Measurements from ENCODE around the gene LIMK1.
"Not testable (repeated sequence)": the region's sequence is repeated elsewhere in the genome, so short reads cannot be mapped to it uniquely, and the experiment has no call there.

The LIMK1 gene

DNA sequence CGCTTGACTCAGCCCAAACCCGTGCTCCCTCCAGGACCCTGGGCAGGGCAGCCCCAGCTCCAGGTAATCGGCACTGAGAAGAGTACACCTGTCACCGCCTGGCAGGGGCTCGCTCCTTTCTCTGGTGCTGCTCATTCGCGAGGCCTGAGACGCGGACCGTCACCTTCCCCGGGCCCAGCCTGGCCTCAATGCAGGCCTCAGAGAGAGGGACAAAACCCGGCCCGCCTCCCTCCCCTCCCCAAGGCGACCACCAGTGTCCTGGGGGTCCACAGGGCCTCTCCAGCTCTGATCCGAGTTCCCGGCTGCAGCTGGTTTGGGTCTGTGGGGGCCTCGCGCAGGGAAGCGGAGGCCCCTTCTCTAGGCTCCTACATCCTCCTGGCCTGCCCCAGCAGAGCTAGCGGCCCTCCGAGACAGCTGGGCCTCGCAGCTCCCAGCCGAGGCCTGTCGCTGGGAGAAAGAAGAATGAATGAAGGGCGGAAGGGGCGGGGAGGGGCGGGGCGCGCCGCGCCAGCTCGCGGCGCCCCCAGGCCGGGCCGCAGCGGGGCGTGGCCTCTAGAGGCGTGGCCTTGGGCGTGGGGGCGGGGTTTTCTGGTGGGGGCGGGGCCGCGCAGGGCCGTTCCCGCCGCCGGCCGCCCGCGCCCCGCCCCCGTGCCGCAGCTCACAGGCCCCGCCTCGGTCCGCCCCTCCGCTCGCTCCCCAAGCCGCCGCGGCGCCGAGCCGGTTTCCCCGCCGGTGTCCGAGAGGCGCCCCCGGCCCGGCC lies at the start of gene LIMK1:
Gene LIMK1 (plus strand): TSS at position 688 of the 760 bp plus-strand sequence. CDS start 187 bp downstream, outside the sequence.
- Histone ChIP-seq H3K4me3 (ENCODE audit: low read depth, low read length) (peak within 1 kb of the TSS; percentile 66), H3K9ac (ENCODE audit: low read depth, low read length) (peak within 1 kb of the TSS; percentile 73), H3K27me3 (ENCODE audit: control insufficient read depth, insufficient read depth, low read length) (no peaks in the 10 kb centered on the region), H3K4me1 (ENCODE audit: control insufficient read depth, insufficient read depth, low read length) (peaks cover 7% of the 10 kb centered on the region), H3K36me3 (ENCODE audit: control insufficient read depth, insufficient read depth, low read length) (peaks cover 9% of the 10 kb centered on the region), H3K9me3 (ENCODE audit: control insufficient read depth, insufficient read depth, low read length) (no peaks in the 10 kb centered on the region)

DNA sequence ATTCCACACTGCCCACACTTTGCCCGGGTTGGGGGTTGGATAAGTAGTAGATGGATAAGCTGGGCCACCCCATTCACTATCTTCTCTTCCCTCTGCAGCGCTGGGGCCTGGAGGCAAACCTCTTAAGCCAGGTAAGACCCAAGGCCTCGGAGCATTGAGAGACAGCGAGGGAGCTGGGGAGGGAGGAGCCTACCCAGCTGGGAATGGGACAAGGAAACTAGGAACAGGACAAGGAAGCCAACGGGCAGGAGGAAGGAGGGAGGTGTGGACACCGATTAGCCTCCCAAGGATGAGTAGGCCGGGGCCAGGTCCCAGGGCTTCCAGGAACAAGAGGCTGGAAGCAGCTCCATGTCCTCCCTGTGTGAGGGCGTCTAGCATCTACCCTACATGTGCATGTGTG lies 46.0 kb upstream of the LIMK1 start:
- H3K9me3 ChIP-seq (ENCODE audit: control insufficient read depth, insufficient read depth, low read length): no peaks in the 10 kb centered on the region
- H3K4me1 ChIP-seq (ENCODE audit: control insufficient read depth, insufficient read depth, low read length): no peaks in the 10 kb centered on the region
- H3K9ac ChIP-seq (ENCODE audit: low read depth, low read length): no peak overlapping the region
- no peaks in the 10 kb centered on the region for H3K36me3 ChIP-seq (ENCODE audit: control insufficient read depth, insufficient read depth, low read length)
- no peaks in the 10 kb centered on the region for H3K27me3 ChIP-seq (ENCODE audit: control insufficient read depth, insufficient read depth, low read length)
- no peak overlapping the region for H3K4me3 ChIP-seq (ENCODE audit: low read depth, low read length)

DNA sequence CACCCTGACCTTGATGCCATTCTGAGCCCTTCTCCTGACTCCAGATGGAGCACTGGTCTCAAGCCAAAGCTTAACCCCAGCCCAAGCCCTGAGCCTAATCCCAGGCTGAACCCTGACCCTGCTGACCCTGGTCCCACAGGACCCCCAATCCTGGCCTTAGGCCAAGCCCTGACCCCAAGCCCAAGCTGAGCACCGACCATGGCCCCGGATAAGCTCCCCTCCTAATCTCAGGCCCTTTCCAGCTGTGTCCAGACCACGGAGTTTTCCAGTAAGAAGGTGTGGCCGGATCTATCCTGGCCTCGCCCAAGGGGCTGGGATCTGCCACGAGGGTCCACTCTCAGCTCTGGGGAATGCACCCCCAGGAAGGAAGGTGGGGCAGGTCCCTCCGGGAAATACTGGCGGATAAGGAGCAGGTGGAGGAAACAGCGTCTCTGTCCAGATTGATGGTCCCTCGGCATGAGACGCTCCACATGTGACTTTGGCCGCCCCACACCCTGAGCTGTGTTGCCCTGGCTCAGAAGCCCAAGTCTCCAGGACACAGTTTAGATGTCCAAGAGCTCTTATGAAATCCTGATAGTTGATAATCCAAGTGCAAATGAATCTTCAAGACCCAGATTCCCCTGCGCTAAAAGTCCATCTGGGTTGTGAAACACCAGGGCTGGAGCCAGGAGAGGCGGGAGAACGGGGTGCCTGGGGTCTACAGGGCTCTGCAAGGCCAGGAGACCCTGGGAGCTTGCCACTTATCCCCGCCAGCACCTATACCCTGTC lies 45.2 kb upstream of the LIMK1 start:
- Histone ChIP-seq H3K4me1 (ENCODE audit: control insufficient read depth, insufficient read depth, low read length) (no peaks in the 10 kb centered on the region), H3K36me3 (ENCODE audit: control insufficient read depth, insufficient read depth, low read length) (no peaks in the 10 kb centered on the region), H3K27me3 (ENCODE audit: control insufficient read depth, insufficient read depth, low read length) (no peaks in the 10 kb centered on the region), H3K9me3 (ENCODE audit: control insufficient read depth, insufficient read depth, low read length) (no peaks in the 10 kb centered on the region), H3K9ac (ENCODE audit: low read depth, low read length) (no peak overlapping the region), H3K4me3 (ENCODE audit: low read depth, low read length) (no peak overlapping the region)

DNA sequence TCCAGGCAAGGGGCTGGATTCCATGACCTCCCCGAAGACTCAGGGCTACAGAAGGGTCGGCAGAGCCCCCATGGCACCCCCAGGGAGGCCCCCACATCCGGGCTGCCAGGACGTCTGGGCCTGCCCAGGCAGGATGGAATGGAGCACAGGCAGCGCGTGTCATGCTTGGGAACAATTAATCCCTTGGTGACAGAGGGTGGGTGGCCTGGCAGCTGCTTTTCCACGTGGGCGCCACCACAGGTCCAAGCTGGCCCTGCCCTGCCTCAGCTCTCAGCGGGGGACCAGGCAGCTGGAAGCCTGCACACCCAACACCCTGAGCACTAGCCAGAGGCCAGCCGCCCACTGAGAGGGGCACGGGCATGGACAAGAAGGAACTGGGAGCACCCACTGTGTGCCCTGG lies 44.3 kb upstream of the LIMK1 start:
- Histone ChIP-seq H3K4me1 (ENCODE audit: control insufficient read depth, insufficient read depth, low read length) (no peaks in the 10 kb centered on the region), H3K36me3 (ENCODE audit: control insufficient read depth, insufficient read depth, low read length) (no peaks in the 10 kb centered on the region), H3K9me3 (ENCODE audit: control insufficient read depth, insufficient read depth, low read length) (no peaks in the 10 kb centered on the region), H3K4me3 (ENCODE audit: low read depth, low read length) (no peak overlapping the region), H3K9ac (ENCODE audit: low read depth, low read length) (no peak overlapping the region), H3K27me3 (ENCODE audit: control insufficient read depth, insufficient read depth, low read length) (no peaks in the 10 kb centered on the region)

DNA sequence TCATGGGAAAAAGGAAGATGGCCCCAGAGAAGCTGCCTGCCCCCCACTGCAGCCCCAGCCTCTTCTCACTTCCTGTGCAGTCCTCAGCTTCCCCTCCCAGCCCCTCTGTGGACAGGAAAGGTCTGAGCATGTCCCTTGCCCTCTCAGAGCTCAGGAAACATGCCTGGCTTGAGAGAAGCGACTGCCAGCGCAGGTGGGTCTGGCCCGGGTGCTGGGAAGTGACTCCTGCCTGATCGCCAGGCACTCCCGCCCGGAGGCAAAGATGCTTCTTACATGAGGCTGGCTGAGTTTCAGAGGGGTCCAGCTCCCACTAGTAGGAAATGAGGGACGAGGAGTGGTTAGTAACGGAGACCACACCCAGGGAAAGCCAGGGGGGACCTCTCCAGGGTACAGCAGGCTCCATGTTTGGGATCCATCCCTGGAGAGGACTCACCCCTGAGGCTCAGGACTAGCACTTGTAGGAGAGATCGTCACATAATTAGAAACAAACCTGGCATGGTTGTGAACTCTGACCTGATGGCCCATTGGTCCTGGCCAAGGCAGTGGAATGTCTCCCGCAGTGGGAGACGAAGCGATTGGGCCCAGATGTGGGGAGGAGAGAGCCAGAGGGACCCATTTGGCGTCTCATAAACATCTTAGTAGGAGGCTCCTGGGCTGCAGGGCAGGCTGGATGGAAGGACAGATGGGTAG lies 43.4 kb upstream of the LIMK1 start:
- no peaks in the 10 kb centered on the region for H3K9me3 ChIP-seq (ENCODE audit: control insufficient read depth, insufficient read depth, low read length)
- H3K27me3 ChIP-seq (ENCODE audit: control insufficient read depth, insufficient read depth, low read length): no peaks in the 10 kb centered on the region
- H3K36me3 ChIP-seq (ENCODE audit: control insufficient read depth, insufficient read depth, low read length): no peaks in the 10 kb centered on the region
- no peaks in the 10 kb centered on the region for H3K4me1 ChIP-seq (ENCODE audit: control insufficient read depth, insufficient read depth, low read length)
- no peak overlapping the region for H3K4me3 ChIP-seq (ENCODE audit: low read depth, low read length)
- H3K9ac ChIP-seq (ENCODE audit: low read depth, low read length): no peak overlapping the region

DNA sequence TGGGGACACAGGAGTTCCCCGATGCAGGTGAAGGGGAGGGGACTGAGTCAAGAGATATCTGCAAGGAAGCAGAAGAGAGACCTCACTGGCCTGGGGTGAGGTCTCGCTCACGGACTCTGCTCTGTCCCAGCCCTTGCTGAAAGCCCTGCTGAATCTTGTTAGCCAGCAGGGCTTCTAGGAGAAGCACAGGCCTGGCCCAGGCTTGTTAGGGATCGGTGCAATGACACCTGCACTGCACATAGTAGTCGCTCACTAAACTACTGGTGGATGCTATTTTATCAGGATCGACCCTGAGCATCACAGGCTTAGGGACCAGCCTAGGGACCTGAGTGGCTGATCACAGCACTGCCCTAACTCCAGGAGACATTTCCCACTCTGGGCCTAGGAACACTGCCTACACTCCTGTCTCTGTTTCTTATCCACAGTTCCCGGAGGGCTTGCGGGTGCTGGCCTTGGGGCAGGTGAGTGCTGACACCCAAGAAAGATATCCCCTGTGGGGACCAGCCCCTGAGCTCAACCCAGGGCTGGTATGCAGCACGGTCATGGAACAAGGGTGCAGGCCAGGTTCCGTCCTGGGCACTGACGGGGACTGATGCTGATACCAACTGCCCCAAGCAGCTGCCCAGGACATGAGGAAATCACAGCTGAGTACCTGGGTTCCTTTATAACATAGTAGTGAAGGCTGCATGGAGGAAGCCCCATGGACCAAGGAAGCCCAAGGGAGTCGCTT lies 42.6 kb upstream of the LIMK1 start:
- Histone ChIP-seq H3K9ac (ENCODE audit: low read depth, low read length) (no peak overlapping the region), H3K27me3 (ENCODE audit: control insufficient read depth, insufficient read depth, low read length) (no peaks in the 10 kb centered on the region), H3K9me3 (ENCODE audit: control insufficient read depth, insufficient read depth, low read length) (no peaks in the 10 kb centered on the region), H3K4me3 (ENCODE audit: low read depth, low read length) (no peak overlapping the region), H3K4me1 (ENCODE audit: control insufficient read depth, insufficient read depth, low read length) (no peaks in the 10 kb centered on the region), H3K36me3 (ENCODE audit: control insufficient read depth, insufficient read depth, low read length) (no peaks in the 10 kb centered on the region)

DNA sequence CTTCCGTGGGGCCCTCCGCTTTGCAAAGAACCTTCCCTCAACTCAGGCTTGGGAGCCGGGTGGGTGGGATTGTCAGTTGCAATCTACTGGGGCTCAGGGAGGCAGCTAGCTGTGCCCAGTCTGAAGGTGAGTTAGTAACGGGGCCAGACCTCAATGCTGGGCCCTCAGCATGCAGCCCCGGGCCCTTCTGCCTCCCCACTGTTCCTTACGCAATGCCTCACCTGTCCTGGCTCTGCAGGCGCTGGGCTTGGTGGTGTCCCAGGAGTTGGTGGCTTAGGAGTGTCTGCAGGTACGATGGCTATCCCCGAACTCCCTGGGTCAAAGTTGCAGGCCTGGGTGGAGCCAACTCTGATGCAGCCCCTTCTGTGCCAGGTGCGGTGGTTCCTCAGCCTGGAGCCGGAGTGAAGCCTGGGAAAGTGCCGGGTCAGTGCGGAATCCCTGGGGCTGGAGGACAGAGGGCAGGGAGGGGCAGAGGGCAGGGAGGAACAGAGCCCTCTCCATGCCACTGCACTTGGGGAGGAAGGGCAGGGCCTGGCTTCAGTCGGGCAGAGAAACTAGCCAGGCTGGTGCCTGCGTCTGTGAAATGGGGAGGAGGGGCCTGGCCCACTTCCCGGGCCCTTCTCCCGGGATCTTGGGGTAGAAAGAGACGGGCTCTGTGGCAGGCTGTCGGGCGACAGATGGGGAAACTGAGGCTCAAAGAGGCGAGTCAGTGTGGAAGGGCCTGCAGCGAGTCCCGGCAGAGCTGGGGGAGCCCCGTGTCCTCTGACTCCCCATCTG lies 40.7 kb upstream of the LIMK1 start:
- Histone ChIP-seq H3K27me3 (ENCODE audit: control insufficient read depth, insufficient read depth, low read length) (no peaks in the 10 kb centered on the region), H3K9ac (ENCODE audit: low read depth, low read length) (no peak overlapping the region), H3K4me3 (ENCODE audit: low read depth, low read length) (no peak overlapping the region), H3K36me3 (ENCODE audit: control insufficient read depth, insufficient read depth, low read length) (no peaks in the 10 kb centered on the region), H3K9me3 (ENCODE audit: control insufficient read depth, insufficient read depth, low read length) (no peaks in the 10 kb centered on the region), H3K4me1 (ENCODE audit: control insufficient read depth, insufficient read depth, low read length) (no peaks in the 10 kb centered on the region)

DNA sequence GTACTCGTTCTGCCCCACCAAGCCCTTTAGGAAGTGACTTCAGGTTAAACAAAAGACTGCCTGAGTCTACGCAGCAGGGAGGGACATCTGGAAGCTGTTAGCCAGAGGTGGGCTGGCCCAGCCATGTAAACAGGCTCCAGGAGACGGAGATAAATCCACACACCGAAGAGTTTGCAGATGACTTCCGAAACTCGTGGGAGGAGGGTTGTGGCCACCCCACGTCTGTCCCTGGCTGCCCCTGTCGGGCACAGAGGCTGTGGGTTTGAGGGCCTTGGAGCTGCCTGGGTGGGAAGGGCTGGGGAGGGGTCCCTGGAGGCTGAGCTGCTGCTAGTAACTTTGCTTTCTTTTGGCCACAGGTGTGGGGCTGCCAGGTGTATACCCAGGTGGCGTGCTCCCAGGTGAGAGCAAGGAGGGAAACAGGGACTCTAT lies 40.1 kb upstream of the LIMK1 start:
- no peak overlapping the region for H3K9ac ChIP-seq (ENCODE audit: low read depth, low read length)
- no peaks in the 10 kb centered on the region for H3K9me3 ChIP-seq (ENCODE audit: control insufficient read depth, insufficient read depth, low read length)
- H3K4me1 ChIP-seq (ENCODE audit: control insufficient read depth, insufficient read depth, low read length): no peaks in the 10 kb centered on the region
- no peak overlapping the region for H3K4me3 ChIP-seq (ENCODE audit: low read depth, low read length)
- no peaks in the 10 kb centered on the region for H3K27me3 ChIP-seq (ENCODE audit: control insufficient read depth, insufficient read depth, low read length)
- no peaks in the 10 kb centered on the region for H3K36me3 ChIP-seq (ENCODE audit: control insufficient read depth, insufficient read depth, low read length)

DNA sequence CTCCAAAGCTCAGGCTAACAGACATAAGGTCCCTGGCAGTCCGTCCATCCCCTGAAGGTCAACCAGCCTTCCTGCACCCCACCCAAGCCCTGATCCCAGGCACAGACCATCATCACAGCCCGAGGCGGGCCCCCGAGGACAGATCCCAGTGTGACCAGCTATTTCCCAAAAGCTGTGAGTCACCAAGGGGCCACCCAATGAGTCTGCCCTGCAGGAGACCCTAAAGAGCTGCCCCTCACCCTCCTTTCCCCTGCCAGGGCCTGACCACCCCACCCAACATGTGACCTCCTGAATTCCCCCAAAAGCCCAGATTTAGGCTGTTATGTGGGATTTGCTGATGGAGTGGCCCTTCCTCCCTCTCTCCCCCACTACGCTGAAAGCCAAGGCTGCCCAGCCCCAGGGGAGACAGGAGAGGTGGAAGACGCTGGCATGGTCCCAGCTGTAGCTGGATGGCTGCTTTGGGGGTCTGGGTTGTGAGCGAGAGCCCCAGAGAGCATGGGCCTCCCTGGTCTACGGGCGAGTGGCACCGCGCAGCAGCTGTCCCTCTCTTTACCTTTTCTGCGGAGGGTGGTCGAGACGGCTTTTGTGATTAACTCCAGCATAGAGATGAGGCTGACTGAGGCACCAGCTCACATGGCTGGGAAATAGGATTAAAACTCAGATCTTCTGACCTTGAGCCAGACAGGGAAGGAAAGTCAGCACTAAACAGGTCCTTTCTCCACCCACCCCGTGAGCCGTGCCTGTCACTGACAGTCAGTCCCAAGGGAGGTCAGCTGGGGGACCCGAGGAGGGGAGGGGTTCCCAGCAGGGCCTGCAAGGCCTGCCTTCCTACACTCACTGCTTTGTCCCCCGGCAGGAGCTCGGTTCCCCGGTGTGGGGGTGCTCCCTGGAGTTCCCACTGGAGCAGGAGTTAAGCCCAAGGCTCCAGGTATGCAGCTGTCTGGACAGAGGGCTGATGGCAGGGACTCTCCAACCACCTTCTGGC lies 38.9 kb upstream of the LIMK1 start:
- no peaks in the 10 kb centered on the region for H3K27me3 ChIP-seq (ENCODE audit: control insufficient read depth, insufficient read depth, low read length)

DNA sequence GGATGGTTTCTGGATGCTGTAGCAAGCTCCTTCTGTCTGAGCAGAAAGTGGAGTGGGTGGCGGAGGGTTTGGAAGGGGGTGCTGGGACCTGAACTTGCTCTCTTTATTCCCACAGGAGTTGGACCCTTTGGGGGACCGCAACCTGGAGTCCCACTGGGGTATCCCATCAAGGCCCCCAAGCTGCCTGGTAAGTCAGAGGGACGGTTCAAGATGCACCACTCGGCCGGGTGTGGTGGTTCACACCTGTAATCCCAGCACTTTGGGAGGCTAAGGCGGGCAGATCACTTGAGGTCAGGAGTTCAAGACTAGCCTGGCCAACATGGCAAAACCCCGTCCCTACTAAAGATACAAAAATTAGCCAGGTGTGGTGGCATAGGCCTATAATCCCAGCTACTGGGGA lies 37.0 kb upstream of the LIMK1 start:
- not testable (repeated sequence) for H3K4me1 ChIP-seq (ENCODE audit: control insufficient read depth, insufficient read depth, low read length); H3K9me3 ChIP-seq (ENCODE audit: control insufficient read depth, insufficient read depth, low read length); H3K36me3 ChIP-seq (ENCODE audit: control insufficient read depth, insufficient read depth, low read length); H3K4me3 ChIP-seq (ENCODE audit: low read depth, low read length); H3K9ac ChIP-seq (ENCODE audit: low read depth, low read length); H3K27me3 ChIP-seq (ENCODE audit: control insufficient read depth, insufficient read depth, low read length)

More for the DNA sequence above, 38.9 kb upstream of the LIMK1 start:
- H3K4me1 ChIP-seq (ENCODE audit: control insufficient read depth, insufficient read depth, low read length): no peaks in the 10 kb centered on the region
- H3K36me3 ChIP-seq (ENCODE audit: control insufficient read depth, insufficient read depth, low read length): no peaks in the 10 kb centered on the region
- no peak overlapping the region for H3K9ac ChIP-seq (ENCODE audit: low read depth, low read length)
- H3K4me3 ChIP-seq (ENCODE audit: low read depth, low read length): no peak overlapping the region
- no peaks in the 10 kb centered on the region for H3K9me3 ChIP-seq (ENCODE audit: control insufficient read depth, insufficient read depth, low read length)

Data from iPS-15b (cell line).